ENCODE measurements around the gene C1QTNF9B. TPM values are rescaled to one million over a fixed set of nuclear protein-coding genes. Genes with fewer than 3 reads are reported as not detected.

Gene C1QTNF9B
- total and polyA plus RNA-seq, 2 of the 8 experiments (the other 6 are each of a cell fraction or from before 2014, with no cell fraction given) = 0.11 TPM; not detected in 1

GRCh38 chr13:23918208-23918607, 20.9 kb upstream of the C1QTNF9B start:
- CTCF ChIA-PET (ENCODE audit: partially characterized antibody) = interaction anchor here (0.8 to 1.6 kb wide), 6 partner anchors 10 to 311 kb away, joined by 3 to 7 read pairs (median 4); no protein-coding TSS in a partner anchor
- WGBS, 2 experiments (ENCODE audit: extremely low coverage in 1 of 2, insufficient coverage in 1 of 2, insufficient read length in 1 of 2, insufficient replicate concordance in 2 of 2, low coverage in 1 of 2, low lambda C conversion rate in 2 of 2, missing lambda C conversion rate in 1 of 2) = 92% methylated on average over 2 of the region's 2 CpGs; no CpG with 5 or more reads in 1 of the 2 experiments
- no peak overlapping the region for H4K5ac ChIP-seq (ENCODE audit: insufficient read length, low read depth, low read length)

More at GRCh38 chr13:23918208-23918607, 20.9 kb upstream of the C1QTNF9B start:
- Histone ChIP-seq H3K23me2 (ENCODE audit: low read depth, low read length) (no peaks in the 10 kb centered on the region), H3K79me2 (ENCODE audit: control insufficient read depth in 1 of 2, insufficient read depth in 2 of 2, low read length in 2 of 2) (no peaks in the 10 kb centered on the region), H3K27ac (ENCODE audit: low read depth, low read length) (no peak overlapping the region), H3K4ac (replicated peaks; ENCODE audit: insufficient read length, low read depth, low read length) (no peak overlapping the region), H3K9me3 (ENCODE audit: insufficient read depth in 2 of 2, low read depth in 1 of 2, low read length in 1 of 2) (no peaks in the 10 kb centered on the region), H3K27me3 (replicated peaks in 1 of 4; ENCODE audit: control insufficient read depth in 3 of 4, extremely low read depth in 1 of 4, insufficient read depth in 3 of 4, low read length in 3 of 4) (no peaks in the 10 kb centered on the region), H3K36me3 (ENCODE audit: control insufficient read depth in 2 of 4, insufficient read depth in 4 of 4, low read length in 3 of 4) (no peaks in the 10 kb centered on the region), H2BK12ac (ENCODE audit: low read depth, low read length) (no peak overlapping the region), H3K23ac (ENCODE audit: insufficient read length) (no peak overlapping the region), H3K4me3 (ENCODE audit: extremely low read depth in 1 of 4, insufficient read depth in 2 of 4, low read depth in 3 of 4, low read length in 4 of 4) (no peak overlapping the region), H3K4me2 (ENCODE audit: insufficient read depth in 1 of 2, low read depth in 2 of 2, low read length in 2 of 2) (no peak overlapping the region), H3K56ac (replicated peaks; ENCODE audit: insufficient read length, low read depth, low read length) (no peak overlapping the region), H2AFZ (ENCODE audit: low read length) (no peak overlapping the region), H2BK20ac (ENCODE audit: low read length) (no peak overlapping the region), H3K18ac (ENCODE audit: extremely low read depth, low read length) (no peak overlapping the region), H3K4me1 (replicated peaks in 1 of 4; ENCODE audit: control insufficient read depth in 3 of 4, insufficient read depth in 4 of 4, low read length in 3 of 4) (peaks cover 0 to 6% (median 4%) of the 10 kb centered on the region in 4 experiments; a peak in 3 of 7 replicates), H2BK15ac (ENCODE audit: low read length) (no peak overlapping the region), H4K20me1 (replicated peaks in 1 of 2; ENCODE audit: control insufficient read depth in 1 of 2, insufficient read depth in 2 of 2, low read length in 2 of 2) (no peaks in the 10 kb centered on the region), H3K9ac (replicated peaks in 1 of 4; ENCODE audit: extremely low read depth in 1 of 4, low read depth in 3 of 4, low read length in 3 of 4) (no peak overlapping the region), H2BK120ac (replicated peaks; ENCODE audit: low read depth, low read length) (no peak overlapping the region), H4K91ac (replicated peaks; ENCODE audit: insufficient read length, low read length) (no peak overlapping the region), H2BK5ac (ENCODE audit: low read depth, low read length) (no peak overlapping the region), H2AK5ac (ENCODE audit: low read depth, low read length) (no peak overlapping the region), H4K8ac (ENCODE audit: extremely low read depth, insufficient read depth, low read length) (no peak overlapping the region), H3K14ac (ENCODE audit: insufficient read length) (no peak overlapping the region), H3K79me1 (ENCODE audit: low read depth, low read length) (no peaks in the 10 kb centered on the region)
- FAIRE-seq = no peak
- no peak for TF ChIP-seq RNF2 (IDR thresholded peaks at IDR 0.05; ENCODE audit: borderline replicate concordance, low read depth, low read length, missing control alignments, poor library complexity, severe bottlenecking)
- TF ChIP-seq SP1 (IDR thresholded peaks at IDR 0.05; ENCODE audit: low read depth, low read length) = no peak
- no peak for TF ChIP-seq KDM1A (IDR thresholded peaks at IDR 0.05; ENCODE audit: borderline replicate concordance, low read length)
- TF ChIP-seq CHD2 (IDR thresholded peaks at IDR 0.05; ENCODE audit: low read length) = no peak
- no peak for TF ChIP-seq EP300 (IDR thresholded peaks at IDR 0.05; ENCODE audit: borderline replicate concordance in 1 of 2, low read depth in 2 of 2, low read length in 2 of 2)
- TF ChIP-seq E2F6 (IDR thresholded peaks at IDR 0.05) = no peak
- no peak for TF ChIP-seq RFX5 (IDR thresholded peaks at IDR 0.05; ENCODE audit: borderline replicate concordance, low read depth, low read length)
- no peak for TF ChIP-seq SP2 (IDR thresholded peaks at IDR 0.05; ENCODE audit: low read length)
- TF ChIP-seq EZH2 (IDR thresholded peaks at IDR 0.05; ENCODE audit: low read depth, low read length, severe bottlenecking) = no peak
- no peak for TF ChIP-seq ZNF274 (IDR thresholded peaks at IDR 0.05; ENCODE audit: borderline replicate concordance, extremely low read depth, low read length)
- no peak for TF ChIP-seq JUND (IDR thresholded peaks at IDR 0.05; ENCODE audit: low read length)
- TF ChIP-seq SIN3A (conservative IDR thresholded peaks at IDR 0.05 in 1 of 2, IDR thresholded peaks at IDR 0.05 in 1 of 2; ENCODE audit: low read depth in 1 of 2, low read length in 2 of 2) = no peak
- POLR2A ChIA-PET (ENCODE audit: partially characterized antibody) = no interaction called here
- DNase-seq (ENCODE audit: low read depth in 1 of 2, low spot score in 2 of 2) = no peak
